Activated T-helper 1 cell treated with anti-CD3 and anti-CD28 coated beads, Interleukin-12 subunit alpha, Interleukin-12 subunit beta, Interleukin-2, Interleukin-4 antibody, amounts not matched to agents 30 ng/mL and 10 ng/mL and 1 ng/mL, durations not matched to agents 14 hours and 24 hours and 36 hours (primary cell): ENCODE measurements around the gene TBC1D14. TPM values are rescaled to one million over a fixed set of nuclear protein-coding genes. Genes with fewer than 3 reads are reported as not detected.

Experiments
- DNase-seq: peaks from one replicate; pipeline ENCODE4 v3.0.0; 2021; ENCODE audit warnings: low spot score
- H3K27ac Mint-ChIP-seq: one replicate; pipeline ENCODE4 v1.8.0; 2021; ENCODE audit warnings: mild to moderate bottlenecking, mixed read lengths
- H3K27me3 Mint-ChIP-seq: one replicate; pipeline ENCODE4 v1.8.0; 2022; ENCODE audit warnings: mild to moderate bottlenecking, moderate library complexity, mixed read lengths; ENCODE audit not compliant: insufficient read depth
- H3K36me3 Mint-ChIP-seq: one replicate; pipeline ENCODE4 v1.8.0; 2021; ENCODE audit warnings: low read depth, mixed read lengths
- H3K4me1 Mint-ChIP-seq: one replicate; pipeline ENCODE4 v1.8.0; 2021; ENCODE audit warnings: low read depth, mixed read lengths
- H3K4me3 Mint-ChIP-seq: one replicate; pipeline ENCODE4 v1.8.0; 2021; ENCODE audit warnings: mild to moderate bottlenecking, moderate library complexity, mixed read lengths
- H3K9me3 Mint-ChIP-seq: one replicate; pipeline ENCODE4 v1.8.0; 2021; ENCODE audit warnings: mixed read lengths
- intact Hi-C: fragments of 100-400 bp; cut with micrococcal nuclease; formaldehyde crosslinking; loops from one replicate; pipeline ENCODE4 v1.15.1; 2024
- total RNA-seq: library from RNA; stranded (reverse); gene quantifications from 2 replicates; pipeline ENCODE4 v1.2.3, GENCODE V29; 2022

TBC1D14 gene
- total RNA-seq, 1 donor from 2014 or later: 59.7 TPM

- Mint-ChIP-seq H3K9me3 (no peaks in the 10 kb centered on the region), H3K36me3 (peaks cover 44% of the 10 kb centered on the region), H3K27me3 (no peaks in the 10 kb centered on the region), H3K4me3 (no peak overlapping the region), H3K27ac (no peak overlapping the region), H3K4me1 (peaks cover 48% of the 10 kb centered on the region)
- no peak for DNase-seq
- intact Hi-C loops: no loop called here
Observed at GRCh38 chr4:7002336-7002735, 92.7 kb downstream of the TBC1D14 start.

- no peak overlapping the region for H3K27ac Mint-ChIP-seq
- peaks cover 45% of the 10 kb centered on the region for H3K36me3 Mint-ChIP-seq
- H3K4me1 Mint-ChIP-seq: peaks cover 46% of the 10 kb centered on the region
- no peak for DNase-seq
- intact Hi-C loops: no loop called here
- H3K4me3 Mint-ChIP-seq: no peak overlapping the region
- H3K9me3 Mint-ChIP-seq: no peaks in the 10 kb centered on the region
- no peaks in the 10 kb centered on the region for H3K27me3 Mint-ChIP-seq
Observed at GRCh38 chr4:7003176-7003878, 93.7 kb downstream of the TBC1D14 start.

- Mint-ChIP-seq H3K27ac (no peak overlapping the region), H3K27me3 (no peaks in the 10 kb centered on the region), H3K36me3 (peaks cover 46% of the 10 kb centered on the region), H3K4me1 (peaks cover 44% of the 10 kb centered on the region), H3K9me3 (no peaks in the 10 kb centered on the region), H3K4me3 (no peak overlapping the region)
- no peak for DNase-seq
- intact Hi-C loops: no loop called here
Observed at GRCh38 chr4:7003879-7004240, 94.2 kb downstream of the TBC1D14 start.

GRCh38 chr4:7004331-7004730 is 94.7 kb downstream of the TBC1D14 start:
- DNase-seq: no peak
- no peak overlapping the region for H3K4me3 Mint-ChIP-seq
- intact Hi-C loops: no loop called here
- H3K4me1 Mint-ChIP-seq: peaks cover 43% of the 10 kb centered on the region
- no peaks in the 10 kb centered on the region for H3K9me3 Mint-ChIP-seq
- H3K27me3 Mint-ChIP-seq: no peaks in the 10 kb centered on the region
- H3K27ac Mint-ChIP-seq: no peak overlapping the region
- H3K36me3 Mint-ChIP-seq: peaks cover 47% of the 10 kb centered on the region

GRCh38 chr4:7005571-7005970 is 95.9 kb downstream of the TBC1D14 start:
- Mint-ChIP-seq H3K36me3 (peaks cover 49% of the 10 kb centered on the region), H3K4me1 (peaks cover 37% of the 10 kb centered on the region), H3K27me3 (no peaks in the 10 kb centered on the region), H3K9me3 (no peaks in the 10 kb centered on the region), H3K4me3 (no peak overlapping the region), H3K27ac (no peak overlapping the region)
- DNase-seq: no peak
- intact Hi-C loops: no loop called here

- intact Hi-C loops: no loop called here
- H3K4me1 Mint-ChIP-seq: peaks cover 30% of the 10 kb centered on the region
- H3K27me3 Mint-ChIP-seq: no peaks in the 10 kb centered on the region
- H3K27ac Mint-ChIP-seq: no peak overlapping the region
- H3K36me3 Mint-ChIP-seq: peaks cover 48% of the 10 kb centered on the region
- H3K9me3 Mint-ChIP-seq: no peaks in the 10 kb centered on the region
- no peak for DNase-seq
- H3K4me3 Mint-ChIP-seq: no peak overlapping the region
Observed at GRCh38 chr4:7006411-7006810, 96.8 kb downstream of the TBC1D14 start.

- Mint-ChIP-seq H3K27me3 (no peaks in the 10 kb centered on the region), H3K4me1 (peaks cover 22% of the 10 kb centered on the region), H3K36me3 (peaks cover 41% of the 10 kb centered on the region), H3K27ac (no peak overlapping the region), H3K9me3 (no peaks in the 10 kb centered on the region), H3K4me3 (no peak overlapping the region)
- no peak for DNase-seq
- intact Hi-C loops: no loop called here
Observed at GRCh38 chr4:7007142-7007907, 97.7 kb downstream of the TBC1D14 start.

GRCh38 chr4:7007944-7008343 is 98.3 kb downstream of the TBC1D14 start:
- Mint-ChIP-seq H3K4me3 (no peak overlapping the region), H3K9me3 (no peaks in the 10 kb centered on the region), H3K27me3 (no peaks in the 10 kb centered on the region), H3K27ac (no peak overlapping the region), H3K4me1 (peaks cover 22% of the 10 kb centered on the region), H3K36me3 (peaks cover 37% of the 10 kb centered on the region)
- intact Hi-C loops: no loop called here
- DNase-seq: no peak

GRCh38 chr4:7009564-7009963 is 99.9 kb downstream of the TBC1D14 start:
- H3K4me1 Mint-ChIP-seq: peaks cover 29% of the 10 kb centered on the region
- H3K4me3 Mint-ChIP-seq: no peak overlapping the region
- peak overlapping the region; percentile 7 for H3K27ac Mint-ChIP-seq
- no peak for DNase-seq
- peaks cover 37% of the 10 kb centered on the region for H3K36me3 Mint-ChIP-seq
- no peaks in the 10 kb centered on the region for H3K9me3 Mint-ChIP-seq
- intact Hi-C loops: no loop called here
- no peaks in the 10 kb centered on the region for H3K27me3 Mint-ChIP-seq

- H3K9me3 Mint-ChIP-seq: no peaks in the 10 kb centered on the region
- H3K36me3 Mint-ChIP-seq: peaks cover 41% of the 10 kb centered on the region
- no peaks in the 10 kb centered on the region for H3K27me3 Mint-ChIP-seq
- no peak overlapping the region for H3K27ac Mint-ChIP-seq
- H3K4me1 Mint-ChIP-seq: peaks cover 16% of the 10 kb centered on the region
- DNase-seq: no peak
- intact Hi-C loops: no loop called here
- H3K4me3 Mint-ChIP-seq: no peak overlapping the region
Observed at GRCh38 chr4:7013175-7013574, 103.5 kb downstream of the TBC1D14 start.

GRCh38 chr4:7014815-7015214 is 105.2 kb downstream of the TBC1D14 start:
- Mint-ChIP-seq H3K36me3 (peaks cover 33% of the 10 kb centered on the region), H3K4me1 (peaks cover 8% of the 10 kb centered on the region), H3K9me3 (no peaks in the 10 kb centered on the region), H3K27ac (peak overlapping the region; percentile 49), H3K27me3 (no peaks in the 10 kb centered on the region), H3K4me3 (no peak overlapping the region)
- intact Hi-C loops: no loop called here
- no peak for DNase-seq

GRCh38 chr4:7015383-7016035 is 105.9 kb downstream of the TBC1D14 start:
- H3K4me1 Mint-ChIP-seq: peaks cover 8% of the 10 kb centered on the region
- no peaks in the 10 kb centered on the region for H3K9me3 Mint-ChIP-seq
- no peak overlapping the region for H3K4me3 Mint-ChIP-seq
- peaks cover 33% of the 10 kb centered on the region for H3K36me3 Mint-ChIP-seq
- intact Hi-C loops: no loop called here
- H3K27ac Mint-ChIP-seq: peak overlapping the region; percentile 49
- no peaks in the 10 kb centered on the region for H3K27me3 Mint-ChIP-seq
- no peak for DNase-seq

GRCh38 chr4:7016086-7016485 is 106.5 kb downstream of the TBC1D14 start:
- no peak overlapping the region for H3K4me3 Mint-ChIP-seq
- peaks cover 8% of the 10 kb centered on the region for H3K4me1 Mint-ChIP-seq
- DNase-seq: no peak
- H3K27ac Mint-ChIP-seq: no peak overlapping the region
- H3K9me3 Mint-ChIP-seq: no peaks in the 10 kb centered on the region
- no peaks in the 10 kb centered on the region for H3K27me3 Mint-ChIP-seq
- H3K36me3 Mint-ChIP-seq: peaks cover 31% of the 10 kb centered on the region
- intact Hi-C loops: no loop called here
